ENCODE results near the gene TUB. TPM values are rescaled to one million over a fixed set of nuclear protein-coding genes. Genes with fewer than 3 reads are reported as not detected.
A peak's percentile ranks its signal among the peaks of the same experiment; 100 is the strongest.

The TUB gene
- total and polyA plus RNA-seq, 5 donors from 2014 or later, result 0.02 to 0.28 (median 0.27) TPM; not detected in 2

- no peak overlapping the region for H3K27ac Mint-ChIP-seq
- no peak overlapping the region for H3K4me3 ChIP-seq (ENCODE audit: low read depth, low read length)
- no peaks in the 10 kb centered on the region for H3K4me1 ChIP-seq (ENCODE audit: control insufficient read depth, insufficient read depth, low read length, poor library complexity, severe bottlenecking)
- H3K27me3 Mint-ChIP-seq, result peaks cover 4% of the 10 kb centered on the region
- ATAC-seq (ENCODE audit: low read depth in 2 of 2) (no peak), DNase-seq (no peak)
- no peak overlapping the region for H3K4me3 Mint-ChIP-seq
- no peaks in the 10 kb centered on the region for H3K36me3 ChIP-seq (ENCODE audit: control insufficient read depth, insufficient read depth, low read length)
- H3K27me3 ChIP-seq (ENCODE audit: control insufficient read depth, insufficient read depth, low read length), result no peaks in the 10 kb centered on the region
- peaks cover 0 to 3% (median 0%) of the 10 kb centered on the region in 4 donors for H3K4me1 Mint-ChIP-seq
- no peaks in the 10 kb centered on the region for H3K36me3 Mint-ChIP-seq
- H3K27ac ChIP-seq (ENCODE audit: insufficient read depth, low read length, poor library complexity, severe bottlenecking), result no peak overlapping the region
- no peaks in the 10 kb centered on the region for H3K9me3 ChIP-seq (ENCODE audit: control insufficient read depth in 2 of 2, low read length in 2 of 2)
- no peaks in the 10 kb centered on the region for H3K9me3 Mint-ChIP-seq
These were observed 25.0 kb upstream of the TUB start for GRCh38 chr11:8055836-8056526.

GRCh38 chr11:8056810-8057463, 24.1 kb upstream of the TUB start:
- DNase-seq, result no peak

GRCh38 chr11:8058216-8058615, 22.8 kb upstream of the TUB start:
- H3K4me3 Mint-ChIP-seq, result peak overlapping the region in 1 of 4 donors; percentile 27
- no peak overlapping the region for H3K27ac Mint-ChIP-seq
- H3K4me1 Mint-ChIP-seq, result peaks cover 0 to 3% (median 0%) of the 10 kb centered on the region in 4 donors

More at GRCh38 chr11:8056810-8057463, 24.1 kb upstream of the TUB start:
- H3K36me3 Mint-ChIP-seq, result no peaks in the 10 kb centered on the region
- H3K4me3 Mint-ChIP-seq, result no peak overlapping the region
- Histone ChIP-seq H3K4me1 (ENCODE audit: control insufficient read depth, insufficient read depth, low read length, poor library complexity, severe bottlenecking) (no peaks in the 10 kb centered on the region), H3K9me3 (ENCODE audit: control insufficient read depth in 2 of 2, low read length in 2 of 2) (no peaks in the 10 kb centered on the region), H3K36me3 (ENCODE audit: control insufficient read depth, insufficient read depth, low read length) (no peaks in the 10 kb centered on the region), H3K27me3 (ENCODE audit: control insufficient read depth, insufficient read depth, low read length) (no peaks in the 10 kb centered on the region), H3K4me3 (ENCODE audit: low read depth, low read length) (no peak overlapping the region), H3K27ac (ENCODE audit: insufficient read depth, low read length, poor library complexity, severe bottlenecking) (no peak overlapping the region)
- ATAC-seq (ENCODE audit: low read depth in 2 of 2), result no peak
- H3K27me3 Mint-ChIP-seq, result no peaks in the 10 kb centered on the region
- H3K27ac Mint-ChIP-seq, result no peak overlapping the region
- peaks cover 0 to 3% (median 0%) of the 10 kb centered on the region in 4 donors for H3K4me1 Mint-ChIP-seq
- no peaks in the 10 kb centered on the region for H3K9me3 Mint-ChIP-seq

GRCh38 chr11:8059030-8059429, 22.0 kb upstream of the TUB start:
- Mint-ChIP-seq H3K36me3 (no peaks in the 10 kb centered on the region), H3K4me3 (no peak overlapping the region), H3K9me3 (no peaks in the 10 kb centered on the region), H3K27me3 (no peaks in the 10 kb centered on the region), H3K27ac (peak overlapping the region in 1 of 3 donors; percentile 45), H3K4me1 (peaks cover 0 to 3% (median 0%) of the 10 kb centered on the region in 4 donors)
- no peaks in the 10 kb centered on the region for H3K4me1 ChIP-seq (ENCODE audit: control insufficient read depth, insufficient read depth, low read length, poor library complexity, severe bottlenecking)
- H3K27ac ChIP-seq (ENCODE audit: insufficient read depth, low read length, poor library complexity, severe bottlenecking), result no peak overlapping the region
- H3K4me3 ChIP-seq (ENCODE audit: low read depth, low read length), result no peak overlapping the region
- H3K27me3 ChIP-seq (ENCODE audit: control insufficient read depth, insufficient read depth, low read length), result no peaks in the 10 kb centered on the region
- no peaks in the 10 kb centered on the region for H3K36me3 ChIP-seq (ENCODE audit: control insufficient read depth, insufficient read depth, low read length)
- H3K9me3 ChIP-seq (ENCODE audit: control insufficient read depth in 2 of 2, low read length in 2 of 2), result no peaks in the 10 kb centered on the region
- DNase-seq (no peak), ATAC-seq (ENCODE audit: low read depth in 2 of 2) (no peak)

More at GRCh38 chr11:8058216-8058615, 22.8 kb upstream of the TUB start:
- Mint-ChIP-seq H3K36me3 (no peaks in the 10 kb centered on the region), H3K9me3 (no peaks in the 10 kb centered on the region), H3K27me3 (no peaks in the 10 kb centered on the region)
- Histone ChIP-seq H3K27me3 (ENCODE audit: control insufficient read depth, insufficient read depth, low read length) (no peaks in the 10 kb centered on the region), H3K36me3 (ENCODE audit: control insufficient read depth, insufficient read depth, low read length) (no peaks in the 10 kb centered on the region), H3K4me1 (ENCODE audit: control insufficient read depth, insufficient read depth, low read length, poor library complexity, severe bottlenecking) (no peaks in the 10 kb centered on the region), H3K9me3 (ENCODE audit: control insufficient read depth in 2 of 2, low read length in 2 of 2) (no peaks in the 10 kb centered on the region), H3K27ac (ENCODE audit: insufficient read depth, low read length, poor library complexity, severe bottlenecking) (no peak overlapping the region), H3K4me3 (ENCODE audit: low read depth, low read length) (no peak overlapping the region)
- ATAC-seq (ENCODE audit: low read depth in 2 of 2) (no peak), DNase-seq (no peak)

- ATAC-seq (ENCODE audit: low read depth in 2 of 2), result no peak
These were observed 21.4 kb upstream of the TUB start for GRCh38 chr11:8059571-8060011.

GRCh38 chr11:8060146-8060719, 20.8 kb upstream of the TUB start:
- H3K4me3 ChIP-seq (ENCODE audit: low read depth, low read length), result no peak overlapping the region
- Mint-ChIP-seq H3K4me1 (peaks cover 0 to 3% (median 0%) of the 10 kb centered on the region in 4 donors), H3K4me3 (no peak overlapping the region), H3K27ac (no peak overlapping the region), H3K36me3 (no peaks in the 10 kb centered on the region), H3K9me3 (no peaks in the 10 kb centered on the region), H3K27me3 (no peaks in the 10 kb centered on the region)
- ATAC-seq (ENCODE audit: low read depth in 2 of 2) (no peak), DNase-seq (no peak)
- no peaks in the 10 kb centered on the region for H3K4me1 ChIP-seq (ENCODE audit: control insufficient read depth, insufficient read depth, low read length, poor library complexity, severe bottlenecking)
- H3K27ac ChIP-seq (ENCODE audit: insufficient read depth, low read length, poor library complexity, severe bottlenecking), result no peak overlapping the region
- H3K36me3 ChIP-seq (ENCODE audit: control insufficient read depth, insufficient read depth, low read length), result no peaks in the 10 kb centered on the region
- H3K27me3 ChIP-seq (ENCODE audit: control insufficient read depth, insufficient read depth, low read length), result no peaks in the 10 kb centered on the region
- H3K9me3 ChIP-seq (ENCODE audit: control insufficient read depth in 2 of 2, low read length in 2 of 2), result no peaks in the 10 kb centered on the region

More at GRCh38 chr11:8059571-8060011, 21.4 kb upstream of the TUB start:
- Histone ChIP-seq H3K36me3 (ENCODE audit: control insufficient read depth, insufficient read depth, low read length) (no peaks in the 10 kb centered on the region), H3K4me1 (ENCODE audit: control insufficient read depth, insufficient read depth, low read length, poor library complexity, severe bottlenecking) (no peaks in the 10 kb centered on the region), H3K27ac (ENCODE audit: insufficient read depth, low read length, poor library complexity, severe bottlenecking) (no peak overlapping the region), H3K4me3 (ENCODE audit: low read depth, low read length) (no peak overlapping the region), H3K9me3 (ENCODE audit: control insufficient read depth in 2 of 2, low read length in 2 of 2) (no peaks in the 10 kb centered on the region), H3K27me3 (ENCODE audit: control insufficient read depth, insufficient read depth, low read length) (no peaks in the 10 kb centered on the region)
- no peaks in the 10 kb centered on the region for H3K36me3 Mint-ChIP-seq
- H3K27me3 Mint-ChIP-seq, result no peaks in the 10 kb centered on the region
- H3K9me3 Mint-ChIP-seq, result no peaks in the 10 kb centered on the region
- H3K27ac Mint-ChIP-seq, result peak overlapping the region in 1 of 3 donors; percentile 45
- H3K4me3 Mint-ChIP-seq, result no peak overlapping the region
- DNase-seq, result no peak
- peaks cover 0 to 3% (median 0%) of the 10 kb centered on the region in 4 donors for H3K4me1 Mint-ChIP-seq

- Histone ChIP-seq H3K27me3 (ENCODE audit: control insufficient read depth, insufficient read depth, low read length) (no peaks in the 10 kb centered on the region), H3K4me1 (ENCODE audit: control insufficient read depth, insufficient read depth, low read length, poor library complexity, severe bottlenecking) (no peaks in the 10 kb centered on the region), H3K27ac (ENCODE audit: insufficient read depth, low read length, poor library complexity, severe bottlenecking) (no peak overlapping the region), H3K36me3 (ENCODE audit: control insufficient read depth, insufficient read depth, low read length) (no peaks in the 10 kb centered on the region), H3K9me3 (ENCODE audit: control insufficient read depth in 2 of 2, low read length in 2 of 2) (no peaks in the 10 kb centered on the region), H3K4me3 (ENCODE audit: low read depth, low read length) (no peak overlapping the region)
- DNase-seq (no peak), ATAC-seq (ENCODE audit: low read depth in 2 of 2) (no peak)
- H3K9me3 Mint-ChIP-seq, result no peaks in the 10 kb centered on the region
- H3K4me3 Mint-ChIP-seq, result no peak overlapping the region
- H3K36me3 Mint-ChIP-seq, result no peaks in the 10 kb centered on the region
- H3K4me1 Mint-ChIP-seq, result peaks cover 0 to 3% (median 0%) of the 10 kb centered on the region in 4 donors
- no peak overlapping the region for H3K27ac Mint-ChIP-seq
- no peaks in the 10 kb centered on the region for H3K27me3 Mint-ChIP-seq
These were observed 20.0 kb upstream of the TUB start for GRCh38 chr11:8060801-8061554.

Measured in CD4-positive, CD25-positive, alpha-beta regulatory T cell (primary cell).